Esophagus (tissue), 2 donors: ENCODE data around the gene HMSD. TPM values are rescaled to one million over a fixed set of nuclear protein-coding genes. Genes with fewer than 3 reads are reported as not detected.
A peak's percentile ranks its signal among the peaks of the same experiment; 100 is the strongest.

Source experiments
- H3K27ac ChIP-seq, 2 donors: one replicate each; pipeline ENCODE4 v1.5.1; 2013; ENCODE audit warnings: low read depth in 2 of 2, mild to moderate bottlenecking in 2 of 2, inconsistent platforms in 1 of 2, low read length in 1 of 2, moderate library complexity in 1 of 2
- H3K27me3 ChIP-seq, 2 donors: one replicate each; pipeline ENCODE4 v1.6.1; 2013; ENCODE audit warnings: low read length in 2 of 2, control low read depth in 1 of 2, mild to moderate bottlenecking in 1 of 2; ENCODE audit not compliant: insufficient read depth in 2 of 2, control insufficient read depth in 1 of 2
- H3K36me3 ChIP-seq, 2 donors: one replicate each; pipeline ENCODE4 v1.6.1; 2013; ENCODE audit warnings: low read length in 1 of 2; ENCODE audit not compliant: control insufficient read depth in 2 of 2, insufficient read depth in 2 of 2
- H3K4me1 ChIP-seq, 2 donors: one replicate each; pipeline ENCODE4 v1.6.1; 2013; ENCODE audit warnings: low read length in 1 of 2; ENCODE audit not compliant: control insufficient read depth in 2 of 2, insufficient read depth in 2 of 2
- H3K4me3 ChIP-seq, 2 donors: one replicate each; pipeline ENCODE4 v1.5.1; 2013; ENCODE audit warnings: low read length in 2 of 2, mild to moderate bottlenecking in 2 of 2, low read depth in 1 of 2, moderate library complexity in 1 of 2
- H3K9me3 ChIP-seq, 2 donors: one replicate each; pipeline ENCODE4 v1.6.1; 2013; ENCODE audit warnings: mild to moderate bottlenecking in 2 of 2, low read depth in 1 of 2, low read length in 1 of 2, moderate library complexity in 1 of 2; ENCODE audit not compliant: control insufficient read depth in 2 of 2, insufficient read depth in 1 of 2
- WGBS, 2 donors: extraction: QIAGEN DNeasy Blood & Tissue Kit; methylation state at CpG; one replicate each; pipeline ENCODE4 v1.1.7; 2013; 5-methylcytosine and 5-hydroxymethylcytosine counted together
- polyA plus RNA-seq, 2 donors: library from polyadenylated mRNA; stranded (reverse); fragments of 200-250 nt; gene quantifications; one replicate each; pipeline ENCODE4 v1.2.3, GENCODE V29; 2013
- donor health status: healthy with polysubstance abuse.
- donor health status: Bipolar disorder and iron deficiency.

Gene HMSD
- polyA plus RNA-seq, 2 donors: 0.26 to 0.55 TPM

- Histone ChIP-seq H3K27me3 (no peaks in the 10 kb centered on the region), H3K27ac (no peak overlapping the region), H3K4me3 (no peak overlapping the region), H3K9me3 (no peaks in the 10 kb centered on the region), H3K4me1 (peaks cover 4% of the 10 kb centered on the region in 2 donors), H3K36me3 (no peaks in the 10 kb centered on the region)
- whole genome bisulfite sequencing, 2 donors: 82 to 83% methylated on average over 3 of the region's 3 CpGs
These were observed 1.9 kb upstream of the HMSD start for GRCh38 chr18:63947051-63947790.

GRCh38 chr18:63951302-63951705 is 2.2 kb downstream of the HMSD start:
- Histone ChIP-seq H3K36me3 (no peaks in the 10 kb centered on the region), H3K27me3 (no peaks in the 10 kb centered on the region), H3K9me3 (no peaks in the 10 kb centered on the region), H3K4me3 (no peak overlapping the region), H3K4me1 (peaks cover 4% of the 10 kb centered on the region in 2 donors), H3K27ac (no peak overlapping the region)
- WGBS, 2 donors: 70 to 71% methylated on average over 4 of the region's 4 CpGs

GRCh38 chr18:63953811-63954210 is 4.7 kb downstream of the HMSD start:
- Histone ChIP-seq H3K4me3 (no peak overlapping the region), H3K27me3 (no peaks in the 10 kb centered on the region), H3K9me3 (no peaks in the 10 kb centered on the region), H3K36me3 (no peaks in the 10 kb centered on the region), H3K27ac (no peak overlapping the region), H3K4me1 (peaks cover 4% of the 10 kb centered on the region in 2 donors)
- WGBS, 2 donors: 58 to 64% methylated on average over 5 of the region's 5 CpGs

GRCh38 chr18:63956755-63957154 is 7.7 kb downstream of the HMSD start:
- H3K4me3 ChIP-seq: no peak overlapping the region
- no peaks in the 10 kb centered on the region for H3K27me3 ChIP-seq
- H3K4me1 ChIP-seq: no peaks in the 10 kb centered on the region
- no peak overlapping the region for H3K27ac ChIP-seq
- 60 to 74% methylated on average over 4 of the region's 4 CpGs for WGBS, 2 donors
- H3K9me3 ChIP-seq: no peaks in the 10 kb centered on the region
- no peaks in the 10 kb centered on the region for H3K36me3 ChIP-seq

- WGBS, 2 donors: 72 to 84% methylated on average over 1 of the region's 1 CpG
These were observed 11.8 kb downstream of the HMSD start for GRCh38 chr18:63960891-63961290.

GRCh38 chr18:63961435-63961980 is 12.4 kb downstream of the HMSD start:
- Histone ChIP-seq H3K4me3 (no peak overlapping the region), H3K36me3 (no peaks in the 10 kb centered on the region), H3K4me1 (peaks cover 0 to 5% of the 10 kb centered on the region in 2 donors), H3K27ac (no peak overlapping the region), H3K27me3 (no peaks in the 10 kb centered on the region), H3K9me3 (no peaks in the 10 kb centered on the region)
- WGBS, 2 donors: 68 to 72% methylated on average over 5 of the region's 5 CpGs

More at GRCh38 chr18:63960891-63961290, 11.8 kb downstream of the HMSD start:
- no peak overlapping the region for H3K4me3 ChIP-seq
- H3K36me3 ChIP-seq: no peaks in the 10 kb centered on the region
- no peaks in the 10 kb centered on the region for H3K9me3 ChIP-seq
- H3K27ac ChIP-seq: no peak overlapping the region
- H3K4me1 ChIP-seq: peaks cover 0 to 5% of the 10 kb centered on the region in 2 donors
- H3K27me3 ChIP-seq: no peaks in the 10 kb centered on the region

- H3K9me3 ChIP-seq: no peaks in the 10 kb centered on the region
- H3K4me3 ChIP-seq: no peak overlapping the region
- 25 to 38% methylated on average over 1 of the region's 1 CpG for WGBS, 2 donors
- no peaks in the 10 kb centered on the region for H3K27me3 ChIP-seq
- H3K36me3 ChIP-seq: no peaks in the 10 kb centered on the region
- peaks cover 0 to 5% of the 10 kb centered on the region in 2 donors for H3K4me1 ChIP-seq
- H3K27ac ChIP-seq: no peak overlapping the region
These were observed 13.0 kb downstream of the HMSD start for GRCh38 chr18:63962137-63962536.

GRCh38 chr18:63963615-63964256 is 14.6 kb downstream of the HMSD start:
- Histone ChIP-seq H3K4me1 (peaks cover 0 to 5% of the 10 kb centered on the region in 2 donors), H3K27ac (peak overlapping the region; percentile 29 to 67), H3K4me3 (no peak overlapping the region), H3K9me3 (no peaks in the 10 kb centered on the region), H3K36me3 (no peaks in the 10 kb centered on the region), H3K27me3 (no peaks in the 10 kb centered on the region)
- WGBS, 2 donors: 31 to 49% methylated on average over 1 of the region's 1 CpG

- Histone ChIP-seq H3K36me3 (no peaks in the 10 kb centered on the region), H3K4me1 (peaks cover 0 to 5% of the 10 kb centered on the region in 2 donors), H3K27ac (no peak overlapping the region), H3K4me3 (no peak overlapping the region), H3K9me3 (no peaks in the 10 kb centered on the region), H3K27me3 (no peaks in the 10 kb centered on the region)
These were observed 15.8 kb downstream of the HMSD start for GRCh38 chr18:63964908-63965307.
